ENCODE measurements around the gene INPP4B.

Gene INPP4B

GRCh38 chr4:142663828-142664227 lies 182.3 kb downstream of the INPP4B start:
- Histone ChIP-seq H3K9me3 (ENCODE audit: insufficient read depth, low read length, severe bottlenecking) (peaks cover 43% of the 10 kb centered on the region), H3K4me3 (ENCODE audit: low read depth in 1 of 2, low read length in 2 of 2) (no peak overlapping the region), H3K27me3 (ENCODE audit: insufficient read depth, low read length, poor library complexity) (no peaks in the 10 kb centered on the region), H3K27ac (ENCODE audit: low read length) (no peak overlapping the region), H2AFZ (ENCODE audit: low read depth, low read length) (no peak overlapping the region), H4K20me1 (ENCODE audit: insufficient read depth, low read length) (no peaks in the 10 kb centered on the region), H3K4me1 (ENCODE audit: insufficient read depth, low read length) (no peaks in the 10 kb centered on the region), H3K79me2 (ENCODE audit: insufficient read depth, low read length) (no peaks in the 10 kb centered on the region), H3K36me3 (ENCODE audit: insufficient read depth, low read length) (peaks cover 9% of the 10 kb centered on the region), H3K9ac (ENCODE audit: low read depth, low read length) (no peak overlapping the region), H3K4me2 (ENCODE audit: insufficient read depth, low read length) (no peak overlapping the region)
- DNase-seq (no peak), ATAC-seq (ENCODE audit: insufficient read depth, low read depth) (no peak)
- TF ChIP-seq CTCF (IDR thresholded peaks at IDR 0.05; ENCODE audit: borderline replicate concordance, extremely low read depth, low read length, poor library complexity, severe bottlenecking): no peak

GRCh38 chr4:142660728-142661127 lies 185.4 kb downstream of the INPP4B start:
- peak; percentile 30 for TF ChIP-seq CTCF (IDR thresholded peaks at IDR 0.05; ENCODE audit: borderline replicate concordance, extremely low read depth, low read length, poor library complexity, severe bottlenecking)
- no peak for TF ChIP-seq EZH2 (IDR thresholded peaks at IDR 0.05; ENCODE audit: borderline replicate concordance, low read depth, low read length, severe bottlenecking)

GRCh38 chr4:142656178-142656577 lies 189.9 kb downstream of the INPP4B start:
- Histone ChIP-seq H3K4me1 (ENCODE audit: insufficient read depth, low read length) (no peaks in the 10 kb centered on the region), H2AFZ (ENCODE audit: low read depth, low read length) (no peak overlapping the region), H3K27ac (ENCODE audit: low read length) (no peak overlapping the region), H3K27me3 (ENCODE audit: insufficient read depth, low read length, poor library complexity) (no peaks in the 10 kb centered on the region), H3K9ac (ENCODE audit: low read depth, low read length) (no peak overlapping the region), H3K36me3 (ENCODE audit: insufficient read depth, low read length) (peaks cover 30% of the 10 kb centered on the region), H4K20me1 (ENCODE audit: insufficient read depth, low read length) (no peaks in the 10 kb centered on the region), H3K4me2 (ENCODE audit: insufficient read depth, low read length) (no peak overlapping the region), H3K9me3 (ENCODE audit: insufficient read depth, low read length, severe bottlenecking) (peaks cover 71% of the 10 kb centered on the region), H3K4me3 (ENCODE audit: low read depth in 1 of 2, low read length in 2 of 2) (no peak overlapping the region), H3K79me2 (ENCODE audit: insufficient read depth, low read length) (no peaks in the 10 kb centered on the region)
- ATAC-seq (ENCODE audit: insufficient read depth, low read depth) (no peak), DNase-seq (peak; percentile 60)
- TF ChIP-seq EZH2 (IDR thresholded peaks at IDR 0.05; ENCODE audit: borderline replicate concordance, low read depth, low read length, severe bottlenecking): no peak
- TF ChIP-seq CTCF (IDR thresholded peaks at IDR 0.05; ENCODE audit: borderline replicate concordance, extremely low read depth, low read length, poor library complexity, severe bottlenecking): no peak

More at GRCh38 chr4:142660728-142661127, 185.4 kb downstream of the INPP4B start:
- no peaks in the 10 kb centered on the region for H3K4me1 ChIP-seq (ENCODE audit: insufficient read depth, low read length)
- DNase-seq (no peak), ATAC-seq (ENCODE audit: insufficient read depth, low read depth) (no peak)
- H4K20me1 ChIP-seq (ENCODE audit: insufficient read depth, low read length): no peaks in the 10 kb centered on the region
- H3K36me3 ChIP-seq (ENCODE audit: insufficient read depth, low read length): peaks cover 20% of the 10 kb centered on the region
- no peak overlapping the region for H3K9ac ChIP-seq (ENCODE audit: low read depth, low read length)
- H3K4me2 ChIP-seq (ENCODE audit: insufficient read depth, low read length): no peak overlapping the region
- no peaks in the 10 kb centered on the region for H3K79me2 ChIP-seq (ENCODE audit: insufficient read depth, low read length)
- peaks cover 60% of the 10 kb centered on the region for H3K9me3 ChIP-seq (ENCODE audit: insufficient read depth, low read length, severe bottlenecking)
- H3K27me3 ChIP-seq (ENCODE audit: insufficient read depth, low read length, poor library complexity): no peaks in the 10 kb centered on the region
- no peak overlapping the region for H3K4me3 ChIP-seq (ENCODE audit: low read depth in 1 of 2, low read length in 2 of 2)
- no peak overlapping the region for H3K27ac ChIP-seq (ENCODE audit: low read length)
- H2AFZ ChIP-seq (ENCODE audit: low read depth, low read length): no peak overlapping the region

GRCh38 chr4:142648378-142648777 lies 197.7 kb downstream of the INPP4B start:
- Histone ChIP-seq H3K9ac (ENCODE audit: low read depth, low read length) (no peak overlapping the region), H3K4me1 (ENCODE audit: insufficient read depth, low read length) (peaks cover 33% of the 10 kb centered on the region), H3K27me3 (ENCODE audit: insufficient read depth, low read length, poor library complexity) (no peaks in the 10 kb centered on the region), H3K4me2 (ENCODE audit: insufficient read depth, low read length) (no peak overlapping the region), H3K36me3 (ENCODE audit: insufficient read depth, low read length) (peaks cover 13% of the 10 kb centered on the region; the same call in 1 of the 2 replicates), H4K20me1 (ENCODE audit: insufficient read depth, low read length) (no peaks in the 10 kb centered on the region), H3K9me3 (ENCODE audit: insufficient read depth, low read length, severe bottlenecking) (peaks cover 21% of the 10 kb centered on the region), H2AFZ (ENCODE audit: low read depth, low read length) (no peak overlapping the region), H3K4me3 (ENCODE audit: low read depth in 1 of 2, low read length in 2 of 2) (no peak overlapping the region), H3K27ac (ENCODE audit: low read length) (peak overlapping the region; percentile 49; the same call in 1 of the 2 replicates), H3K79me2 (ENCODE audit: insufficient read depth, low read length) (no peaks in the 10 kb centered on the region)
- TF ChIP-seq EZH2 (IDR thresholded peaks at IDR 0.05; ENCODE audit: borderline replicate concordance, low read depth, low read length, severe bottlenecking) (no peak), CTCF (IDR thresholded peaks at IDR 0.05; ENCODE audit: borderline replicate concordance, extremely low read depth, low read length, poor library complexity, severe bottlenecking) (no peak)
- ATAC-seq (ENCODE audit: insufficient read depth, low read depth): no peak
- DNase-seq: no peak

All from DND-41 (cell line).